Renal pelvis (tissue), 4 donors: ENCODE measurements around the gene UGT1A10. TPM values are rescaled to one million over a fixed set of nuclear protein-coding genes. Genes with fewer than 3 reads are reported as not detected.
A peak's percentile ranks its signal among the peaks of the same experiment; 100 is the strongest.

ENCODE experiments used
- DNase-seq: peaks from one replicate; pipeline ENCODE4 v3.0.0-alpha.2; 2013
- polyA plus RNA-seq, 3 donors: library from polyadenylated mRNA; unstranded; fragments of 120-200 nt; gene quantifications; one replicate each; pipeline ENCODE4 v1.2.1, GENCODE V29; 2013; ENCODE audit not compliant: insufficient read length in 3 of 3

UGT1A10 gene
- polyA plus RNA-seq, 3 donors, result not detected

GRCh38 chr2:233803292-233803911 is 167.2 kb downstream of the UGT1A10 start:
- no peak for DNase-seq

DNA sequence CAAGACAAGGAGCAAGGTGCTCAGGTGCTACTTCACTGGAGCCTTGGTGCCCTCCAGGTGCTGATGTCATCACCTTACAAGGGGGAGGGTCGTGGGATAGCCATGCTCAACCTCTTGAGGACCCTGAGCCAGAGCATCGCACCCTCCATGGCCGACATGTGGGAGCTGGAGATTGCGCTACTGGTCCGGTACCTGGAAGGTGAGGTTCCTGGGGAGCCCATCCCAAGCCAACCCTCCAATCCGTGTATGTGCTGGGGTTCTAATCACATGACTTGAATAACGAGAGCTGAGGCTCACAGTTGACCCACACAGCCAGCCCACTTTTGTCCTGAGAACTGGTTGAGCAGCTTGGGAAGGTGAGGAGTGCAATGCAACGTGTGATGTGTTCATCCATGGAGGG is 167.7 kb downstream of the UGT1A10 start:
- DNase-seq, result no peak

GRCh38 chr2:233807215-233807865 is 171.1 kb downstream of the UGT1A10 start:
- no peak for DNase-seq

- no peak for DNase-seq
These were observed 172.0 kb downstream of the UGT1A10 start for GRCh38 chr2:233807966-233808935.

DNA sequence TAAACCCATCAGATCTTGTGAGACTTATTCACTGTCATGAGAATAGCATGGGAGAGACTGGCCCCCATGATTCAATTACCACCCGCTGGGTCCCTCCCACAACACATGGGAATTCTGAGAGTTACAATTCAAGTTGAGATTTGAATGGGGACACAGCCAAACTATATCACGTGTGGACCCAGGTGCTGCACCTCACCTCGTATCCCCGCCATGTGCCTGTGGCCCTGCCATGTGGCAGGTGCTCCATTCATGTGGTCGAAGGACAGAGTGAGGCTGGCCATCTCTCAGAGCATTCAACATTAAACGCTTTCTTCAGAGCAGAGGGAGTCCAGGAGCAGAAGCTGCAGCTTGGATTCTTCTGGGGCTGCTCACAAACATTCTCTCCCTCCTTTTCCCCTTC is 174.1 kb downstream of the UGT1A10 start:
- DNase-seq, result no peak

DNA sequence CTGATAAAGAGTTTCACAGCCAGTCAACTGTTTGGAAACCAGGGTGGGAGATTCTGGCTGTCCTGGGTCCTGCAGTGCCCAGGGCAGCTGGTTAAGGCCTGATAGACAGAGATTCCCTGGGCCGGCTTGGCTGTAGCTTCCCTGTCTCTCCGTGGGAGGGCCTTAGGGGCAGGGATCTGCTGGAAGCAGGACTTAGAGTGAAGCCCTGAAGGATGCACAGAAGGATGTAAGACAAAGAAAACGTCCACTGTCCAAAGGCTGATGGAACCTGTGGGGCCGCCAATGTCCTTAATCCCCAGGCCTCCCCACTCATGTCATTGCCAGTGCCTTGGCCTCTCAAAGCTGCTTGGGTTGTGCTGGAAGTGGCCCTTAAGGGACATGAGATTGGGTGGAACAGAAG is 174.8 kb downstream of the UGT1A10 start:
- DNase-seq, result no peak

DNA sequence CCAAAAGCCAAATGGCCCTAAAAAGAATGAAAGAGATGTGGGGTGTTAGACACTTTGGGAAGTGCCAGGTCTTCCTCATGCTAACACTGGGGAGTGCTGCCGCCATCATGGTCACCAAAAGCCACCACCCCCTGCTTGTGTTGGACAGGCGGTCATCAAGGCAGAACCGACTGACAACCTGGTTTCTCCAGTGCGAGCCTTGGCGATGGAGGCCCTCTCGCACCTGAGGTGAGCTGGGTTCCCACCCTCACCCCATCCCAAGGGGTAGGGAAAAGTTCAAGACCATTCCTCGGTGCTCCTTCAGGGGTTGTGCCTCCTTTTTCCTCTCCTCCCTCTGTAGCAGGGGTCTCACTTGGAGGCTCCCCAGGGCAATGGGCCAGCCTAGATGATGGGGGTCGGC is 175.5 kb downstream of the UGT1A10 start:
- no peak for DNase-seq

DNA sequence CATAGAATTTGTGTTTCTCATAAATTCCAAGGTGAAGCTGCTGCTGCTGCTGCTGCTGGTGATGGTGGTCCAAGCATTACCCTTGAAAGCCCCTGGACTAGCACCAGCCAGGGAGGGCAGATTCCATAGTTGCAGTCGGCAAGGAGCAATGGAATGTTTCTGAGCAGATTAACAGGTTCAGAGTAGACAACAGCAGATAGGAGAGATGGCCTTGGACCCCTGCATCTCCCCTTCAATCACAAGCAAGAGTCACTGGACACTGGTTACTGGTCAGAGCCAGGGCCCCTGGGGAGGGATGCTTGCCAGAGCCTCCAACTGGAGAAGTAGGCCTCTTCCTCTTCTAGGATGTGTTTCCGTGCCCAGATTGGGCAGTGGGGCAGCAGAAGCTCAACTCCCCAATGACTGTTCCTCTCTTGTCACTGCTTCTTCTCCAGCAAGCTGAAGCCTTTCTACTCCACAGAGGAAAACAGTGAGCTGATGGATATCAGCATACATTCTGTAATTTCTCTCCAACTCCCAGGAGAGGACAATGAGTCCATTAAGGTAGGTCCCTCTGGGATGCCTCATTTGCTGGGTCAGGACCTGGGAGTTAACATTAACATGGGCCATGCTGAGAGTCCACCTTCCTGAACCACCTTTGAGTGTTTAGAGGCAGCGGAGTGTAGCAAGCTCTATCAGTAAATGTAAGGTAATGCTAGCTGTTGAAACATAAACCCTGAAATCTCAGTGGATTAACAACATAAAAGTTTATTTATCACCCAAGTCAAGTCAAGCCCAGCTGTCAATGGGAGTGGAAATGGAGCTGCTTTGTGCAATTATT is 177.2 kb downstream of the UGT1A10 start:
- DNase-seq, result peak; percentile 60

- DNase-seq, result no peak
These were observed 178.0 kb downstream of the UGT1A10 start for GRCh38 chr2:233814056-233814835.

GRCh38 chr2:233815861-233816260 is 179.6 kb downstream of the UGT1A10 start:
- no peak for DNase-seq

DNA sequence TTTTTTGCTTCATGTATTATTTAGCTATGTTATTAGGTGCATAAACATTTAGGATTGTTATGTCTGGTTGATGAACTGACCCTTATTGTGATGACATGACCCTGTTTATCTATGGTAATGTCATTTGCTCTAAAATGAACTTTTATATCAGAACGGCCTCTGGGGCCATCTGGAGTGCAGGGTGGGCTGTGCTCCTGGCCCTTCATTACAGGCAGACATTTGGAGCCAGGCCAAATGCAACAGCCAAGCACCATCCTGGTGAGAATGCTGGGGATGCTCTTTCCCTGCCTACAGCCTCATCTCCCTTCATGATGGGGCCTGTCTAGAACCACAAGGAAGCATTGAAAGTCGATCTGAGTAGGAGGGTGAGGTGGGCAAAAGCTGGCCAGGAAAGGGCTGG is 180.1 kb downstream of the UGT1A10 start:
- DNase-seq, result no peak

- no peak for DNase-seq
These were observed 180.5 kb downstream of the UGT1A10 start for GRCh38 chr2:233816771-233817170.

DNA sequence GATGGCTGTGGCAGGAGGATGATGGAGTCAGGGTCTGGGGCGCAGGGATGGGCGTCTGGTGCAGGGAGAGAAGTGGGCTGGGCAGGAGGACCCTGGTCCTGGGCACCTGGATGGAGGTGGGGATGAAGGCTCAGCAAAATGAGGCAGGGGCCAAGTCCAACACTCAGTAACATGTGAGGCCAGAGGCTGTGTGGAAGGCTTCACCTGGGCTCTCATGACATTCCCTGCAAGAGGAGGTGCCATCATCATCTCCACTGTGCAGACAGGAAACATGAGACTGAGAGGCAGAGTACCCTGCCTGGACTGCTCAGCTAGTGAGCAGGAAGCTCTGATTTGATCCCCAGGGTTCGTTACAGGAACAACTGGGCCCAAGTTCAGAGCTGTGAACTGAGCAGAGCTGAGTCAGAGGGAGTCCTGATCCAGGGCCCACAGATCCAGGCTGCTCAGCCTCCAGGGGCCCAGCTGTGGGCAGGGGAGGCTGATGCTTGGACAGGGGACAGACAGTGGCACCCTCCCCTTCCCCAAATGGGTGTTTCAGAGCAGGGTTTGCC is 181.2 kb downstream of the UGT1A10 start:
- DNase-seq, result no peak

- DNase-seq, result no peak
These were observed 181.9 kb downstream of the UGT1A10 start for GRCh38 chr2:233817995-233818638.

DNA sequence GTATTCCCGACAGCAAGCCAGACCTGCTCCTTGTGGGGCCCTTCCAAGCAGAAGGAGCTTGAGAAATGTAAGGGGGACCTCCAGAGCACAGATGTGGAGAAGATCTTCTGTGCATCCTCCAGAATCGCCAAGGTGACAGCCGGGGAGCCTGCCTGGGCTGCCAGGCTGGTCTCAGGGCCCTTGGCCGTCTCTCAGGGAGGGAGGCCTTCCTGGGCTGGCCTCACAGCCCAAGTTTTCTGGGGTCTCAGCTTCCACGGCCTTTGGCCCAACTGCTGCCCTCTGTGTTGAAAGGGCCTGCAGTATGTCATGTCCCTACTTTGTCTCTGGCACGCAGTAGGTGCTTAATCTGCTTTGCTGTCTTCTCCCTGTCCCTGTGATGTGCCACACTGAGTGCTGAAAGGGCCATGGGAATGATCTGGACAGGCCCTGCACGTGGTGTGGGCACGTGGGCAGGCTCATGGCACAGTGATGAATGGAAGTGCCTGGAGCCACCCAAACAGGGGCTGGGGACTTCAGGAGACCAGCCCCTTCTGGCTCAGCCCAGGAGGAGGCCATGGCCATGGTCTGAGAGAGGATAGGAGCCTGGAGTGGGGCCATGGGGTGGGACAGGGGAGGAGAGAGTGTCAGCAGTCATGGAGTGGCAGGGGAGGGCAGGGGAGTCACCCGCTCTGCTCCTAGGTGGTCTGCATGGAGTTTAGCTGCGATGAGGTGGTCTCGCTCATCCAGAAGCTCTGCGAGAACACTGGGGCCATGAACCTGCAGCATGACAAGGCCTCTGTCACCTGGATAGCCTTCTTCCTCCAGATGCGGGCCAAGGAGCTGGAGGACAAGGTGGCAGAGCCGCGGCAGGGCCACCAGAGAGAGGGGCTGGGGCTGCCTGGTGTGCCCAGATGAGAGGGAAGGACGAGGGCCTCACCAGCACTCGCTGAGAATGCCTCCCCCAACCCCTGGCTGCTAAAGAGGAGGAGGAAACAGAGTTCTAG is 182.7 kb downstream of the UGT1A10 start:
- no peak for DNase-seq

- no peak for DNase-seq
These were observed 183.9 kb downstream of the UGT1A10 start for GRCh38 chr2:233819884-233820773.

GRCh38 chr2:233820774-233821105 is 184.5 kb downstream of the UGT1A10 start:
- no peak for DNase-seq

DNA sequence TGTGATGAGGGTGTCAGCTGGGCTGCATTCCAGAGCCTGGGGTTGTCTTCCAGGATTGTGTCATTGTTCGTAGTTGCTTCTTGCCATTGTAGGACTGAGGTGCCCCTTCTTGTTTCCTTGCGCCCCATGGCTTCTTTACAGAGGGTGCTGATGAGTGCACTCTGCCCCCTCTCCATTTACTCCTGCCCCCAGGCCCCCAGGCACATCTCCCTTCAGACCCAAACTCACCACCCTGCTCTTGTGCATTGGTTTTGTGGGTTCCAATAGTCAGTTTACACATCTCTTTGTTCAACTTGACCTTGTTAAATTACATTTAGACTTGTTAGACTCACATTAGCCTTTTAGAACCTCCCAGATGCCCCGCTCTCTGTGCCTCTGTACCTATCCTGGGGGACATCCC is 184.9 kb downstream of the UGT1A10 start:
- DNase-seq, result no peak
